GM23338 (cell line): ENCODE data around the gene KCNK5. TPM values are rescaled to one million over a fixed set of nuclear protein-coding genes. Genes with fewer than 3 reads are reported as not detected.

Source experiments
- ATAC-seq: fragments of 200-7000 bp; cut with Tn5 transposase; 3 replicates; pipeline ENCODE4 v1.9.1; 2020
- DNase-seq: peaks from one replicate; pipeline ENCODE4 v3.0.0-alpha.2; 2015; ENCODE audit warnings: low spot score
- H2AFZ ChIP-seq: fragments of 200-600 bp; sonication (generic); 2 replicates; pipeline ENCODE4 v1.8.0; 2016; ENCODE audit warnings: antibody characterized with exemption, mild to moderate bottlenecking, moderate library complexity
- H3F3A ChIP-seq: fragments of 200-600 bp; sonication (generic); replicated peaks from 2 replicates; pipeline ENCODE4 v1.8.0; 2017; ENCODE audit warnings: antibody characterized with exemption, mixed run types, low read depth
- H3K27ac ChIP-seq: fragments of 200-600 bp; sonication (generic); 2 replicates; pipeline ENCODE4 v1.6.1; 2016; ENCODE audit warnings: low read depth
- H3K27me3 ChIP-seq: fragments of 200-600 bp; sonication (generic); 2 replicates; pipeline ENCODE4 v1.8.0; 2016; ENCODE audit warnings: mild to moderate bottlenecking, mixed run types, moderate library complexity; ENCODE audit not compliant: insufficient read depth
- H3K36me3 ChIP-seq: fragments of 200-600 bp; sonication (generic); 2 replicates; pipeline ENCODE4 v1.8.0; 2016; ENCODE audit warnings: mild to moderate bottlenecking; ENCODE audit not compliant: insufficient read depth
- H3K4me1 ChIP-seq: fragments of 200-600 bp; sonication (generic); 2 replicates; pipeline ENCODE4 v1.8.0; 2016; ENCODE audit warnings: mild to moderate bottlenecking, moderate library complexity; ENCODE audit not compliant: insufficient read depth
- H3K4me2 ChIP-seq: fragments of 200-600 bp; sonication (generic); 2 replicates; pipeline ENCODE4 v1.7.1; 2017; ENCODE audit warnings: mixed run types
- H3K4me3 ChIP-seq: fragments of 200-600 bp; sonication (generic); 2 replicates; pipeline ENCODE4 v1.6.1; 2016; ENCODE audit warnings: mixed run types
- H3K79me2 ChIP-seq: fragments of 200-600 bp; sonication (generic); replicated peaks from 2 replicates; pipeline ENCODE4 v1.8.0; 2017; ENCODE audit warnings: mild to moderate bottlenecking; ENCODE audit not compliant: insufficient read depth
- H3K9me2 ChIP-seq: fragments of 200-600 bp; sonication (generic); 2 replicates; pipeline ENCODE4 v1.8.0; 2017; ENCODE audit not compliant: insufficient read depth
- H4K20me1 ChIP-seq: fragments of 200-600 bp; sonication (generic); replicated peaks from 2 replicates; pipeline ENCODE4 v1.8.0; 2017; ENCODE audit warnings: mild to moderate bottlenecking; ENCODE audit not compliant: insufficient read depth
- H3K27ac Mint-ChIP-seq: 2 replicates; pipeline ENCODE4 v1.8.0; 2020; ENCODE audit warnings: inconsistent platforms, mild to moderate bottlenecking, moderate library complexity, mixed read lengths
- H3K27me3 Mint-ChIP-seq: 3 replicates; pipeline ENCODE4 v1.8.0; 2022; ENCODE audit warnings: low read depth, mild to moderate bottlenecking, moderate library complexity, mixed read lengths, inconsistent platforms; ENCODE audit not compliant: insufficient read depth, poor library complexity
- H3K36me3 Mint-ChIP-seq: 3 replicates; pipeline ENCODE4 v1.8.0; 2021; ENCODE audit warnings: low read depth, mild to moderate bottlenecking, inconsistent platforms, moderate library complexity, mixed read lengths
- H3K4me1 Mint-ChIP-seq: 3 replicates; pipeline ENCODE4 v1.8.0; 2020; ENCODE audit warnings: mild to moderate bottlenecking, inconsistent platforms, mixed read lengths
- H3K4me3 Mint-ChIP-seq: 3 replicates; pipeline ENCODE4 v1.8.0; 2021; ENCODE audit warnings: moderate library complexity, mild to moderate bottlenecking, inconsistent platforms, mixed read lengths
- H3K9me3 Mint-ChIP-seq: 3 replicates; pipeline ENCODE4 v1.8.0; 2020; ENCODE audit warnings: moderate library complexity, mild to moderate bottlenecking, inconsistent platforms, mixed read lengths
- CTCF ChIP-seq, 2 experiments: fragments of 200-600 bp in 1 of 2; sonication (generic) in 1 of 2; conservative IDR thresholded peaks; 2 replicates each; pipeline versions ENCODE4 v1.5.1 to v1.6.1; 2016 to 2017; ENCODE audit warnings: antibody characterized with exemption in 2 of 2, low read depth in 2 of 2, mild to moderate bottlenecking in 2 of 2, moderate library complexity in 1 of 2
- EZH2 ChIP-seq: fragments of 200-600 bp; sonication (generic); IDR thresholded peaks from one replicate; pipeline ENCODE4 v1.8.0; 2017; ENCODE audit warnings: antibody characterized with exemption, mild to moderate bottlenecking, low read depth; ENCODE audit not compliant: unreplicated experiment
- EZH2phosphoT487 ChIP-seq: fragments of 200-600 bp; sonication (generic); IDR thresholded peaks from one replicate; pipeline ENCODE4 v1.8.1; 2018; ENCODE audit warnings: antibody characterized with exemption; ENCODE audit not compliant: unreplicated experiment
- JUNB ChIP-seq: IDR thresholded peaks from one replicate; pipeline ENCODE4 v1.6.1; 2016; ENCODE audit warnings: antibody characterized with exemption; ENCODE audit not compliant: unreplicated experiment
- NANOG ChIP-seq: IDR thresholded peaks from 2 replicates; pipeline ENCODE4 v1.6.1; 2016; ENCODE audit warnings: antibody characterized with exemption, borderline replicate concordance
- STAT1 ChIP-seq: IDR thresholded peaks from one replicate; pipeline ENCODE4 v1.6.1; 2016; ENCODE audit warnings: antibody characterized with exemption; ENCODE audit not compliant: unreplicated experiment
- ZNF114 ChIP-seq: fragments of 250-450 bp; sonication (Bioruptor Pico); IDR thresholded peaks from 2 replicates; pipeline ENCODE4 v1.5.0; 2020; ENCODE audit warnings: mild to moderate bottlenecking, moderate library complexity
- ZNF331 ChIP-seq: fragments of 250-450 bp; sonication (Bioruptor Pico); IDR thresholded peaks from 2 replicates; pipeline ENCODE4 v1.5.0; 2020; ENCODE audit warnings: low read depth, mild to moderate bottlenecking, moderate library complexity
- ZNF462 ChIP-seq: fragments of 250-450 bp; sonication (Bioruptor Pico); IDR thresholded peaks from 2 replicates; pipeline ENCODE4 v1.5.0; 2020; ENCODE audit warnings: mild to moderate bottlenecking, moderate library complexity
- polyA plus RNA-seq: library from polyadenylated mRNA; unstranded; fragments of >200 nt; fragmentation: Nextera tagmentation; extraction: Ambion mirVana; gene quantifications from 2 replicates; pipeline ENCODE4 v1.2.1, GENCODE V29; 2016
- total RNA-seq: library from RNA; depleted of rRNA; stranded (reverse); fragments of >200 nt; shearing (Covaris generic); gene quantifications from 2 replicates; pipeline ENCODE4 v1.2.3, GENCODE V29; 2014

The KCNK5 gene
- total and polyA plus RNA-seq, 2 experiments from 2014 or later, result 9.5 to 57.4 TPM

- Mint-ChIP-seq H3K9me3 (peaks cover 4% of the 10 kb centered on the region; the same call in 1 of the 3 replicates), H3K27me3 (peaks cover 12% of the 10 kb centered on the region), H3K27ac (no peak overlapping the region), H3K4me1 (peaks cover 5% of the 10 kb centered on the region; the same call in 2 of the 3 replicates), H3K4me3 (no peak overlapping the region), H3K36me3 (peaks cover 12% of the 10 kb centered on the region; the same call in 2 of the 3 replicates)
- Histone ChIP-seq H3K4me2 (no peak overlapping the region), H3F3A (no peaks in the 10 kb centered on the region), H2AFZ (no peak overlapping the region), H3K36me3 (no peaks in the 10 kb centered on the region), H3K4me1 (no peaks in the 10 kb centered on the region), H3K27ac (no peak overlapping the region), H4K20me1 (no peaks in the 10 kb centered on the region; the same call in 1 of the 2 replicates), H3K4me3 (no peak overlapping the region), H3K27me3 (no peaks in the 10 kb centered on the region), H3K79me2 (no peaks in the 10 kb centered on the region), H3K9me2 (no peaks in the 10 kb centered on the region)
- no peak for TF ChIP-seq CTCF (conservative IDR thresholded peaks at IDR 0.05; ENCODE audit: low read depth in 2 of 2)
- no peak for TF ChIP-seq EZH2phosphoT487
- no peak for TF ChIP-seq EZH2
- no peak for TF ChIP-seq JUNB
- TF ChIP-seq STAT1, result no peak
- no peak for TF ChIP-seq ZNF462 (CRISPR knock-in tag)
- TF ChIP-seq NANOG, result no peak
- TF ChIP-seq ZNF331, result no peak
- no peak for TF ChIP-seq ZNF114 (CRISPR knock-in tag)
- DNase-seq (no peak), ATAC-seq (no peak)
Observed at GRCh38 chr6:39167321-39167720, 62.0 kb downstream of the KCNK5 start.
